Transverse colon (tissue), 4 donors: ENCODE measurements around the gene TNS3. TPM values are rescaled to one million over a fixed set of nuclear protein-coding genes. Genes with fewer than 3 reads are reported as not detected.

Experiments
- DNase-seq: peaks from one replicate; pipeline ENCODE4 v3.0.0-alpha.2; 2019
- H3K27ac ChIP-seq, 4 donors: fragments of 200-600 bp; sonication (generic); 2 replicates each; pipeline ENCODE4 v1.5.1; 2016 to 2018; ENCODE audit warnings: inconsistent platforms in 4 of 4
- H3K27me3 ChIP-seq: fragments of 200-600 bp; sonication (generic); 2 replicates; pipeline ENCODE4 v1.5.1; 2017; ENCODE audit warnings: inconsistent platforms
- H3K36me3 ChIP-seq, 4 donors: fragments of 200-600 bp; sonication (generic); 2 replicates each; pipeline ENCODE4 v1.5.1; 2017 to 2019; ENCODE audit warnings: inconsistent platforms in 4 of 4
- H3K4me1 ChIP-seq, 4 donors: fragments of 200-600 bp; sonication (generic); 2 replicates each; pipeline ENCODE4 v1.5.1; 2017 to 2020; ENCODE audit warnings: inconsistent platforms in 4 of 4
- H3K4me3 ChIP-seq, 4 donors: fragments of 200-600 bp; sonication (generic); 1 replicate in 1 of 4; 2 replicates in 3 of 4; pipeline versions ENCODE4 v1.5.1 to v1.6.1; 2017 to 2019; ENCODE audit warnings: inconsistent platforms in 4 of 4
- H3K9me3 ChIP-seq, 2 donors: fragments of 200-600 bp; sonication (generic); 2 replicates each; pipeline ENCODE4 v1.5.1; 2017 to 2019; ENCODE audit warnings: inconsistent platforms in 2 of 2
- CTCF ChIP-seq, 5 experiments: fragments of 200-600 bp in 3 of 5; fragments of 450-650 bp in 2 of 5; sonication (generic) in 3 of 5; IDR thresholded peaks; 1 replicate in 2 of 5; 2 replicates in 3 of 5; pipeline ENCODE4 v1.5.1; 2016 to 2017; ENCODE audit warnings: antibody characterized with exemption in 5 of 5, inconsistent platforms in 3 of 5, mild to moderate bottlenecking in 2 of 5, moderate library complexity in 1 of 5
- EP300 ChIP-seq: sonication (generic); formaldehyde crosslinking; IDR thresholded peaks from one replicate; pipeline ENCODE4 v1.6.1; 2017; ENCODE audit warnings: antibody characterized with exemption, low read depth
- POLR2A ChIP-seq: fragments of 450-650 bp; IDR thresholded peaks from one replicate; pipeline ENCODE4 v1.6.1; 2016; ENCODE audit warnings: antibody characterized with exemption, mild to moderate bottlenecking, moderate library complexity
- POLR2AphosphoS5 ChIP-seq, 3 donors: sonication (generic); formaldehyde crosslinking; IDR thresholded peaks; one replicate each; pipeline ENCODE4 v1.6.1; 2016; ENCODE audit warnings: antibody characterized with exemption in 3 of 3
- WGBS, 2 donors: methylation state at CpG; one replicate each; pipeline ENCODE4 v1.1.5; 2018; ENCODE audit warnings: low coverage in 1 of 2; 5-methylcytosine and 5-hydroxymethylcytosine counted together
- in situ Hi-C, 4 donors: fragments of 200-750 bp; cut with MboI; loops; one replicate each; pipeline versions ENCODE4 v1.15.0 to v1.15.1; 2017; ENCODE audit warnings: low sequenced_read_pairs in 3 of 4, low pct_ligation_motif_present in 1 of 4, low pct_unique_long_range_greater_than_20kb in 1 of 4
- intact Hi-C: fragments of 100-400 bp; cut with DNase I; formaldehyde crosslinking; loops from one replicate; pipeline ENCODE4 v1.15.1; 2023; ENCODE audit warnings: low total_unique reads
- total RNA-seq, 4 donors: library from RNA; depleted of rRNA; stranded (reverse); fragments of >200 nt; gene quantifications; one replicate each; pipeline ENCODE4 v1.1.0, GENCODE V29; 2016

TNS3 gene
- total RNA-seq, 4 donors from 2014 or later = 58.5 to 104 (median 72.7) TPM

DNA sequence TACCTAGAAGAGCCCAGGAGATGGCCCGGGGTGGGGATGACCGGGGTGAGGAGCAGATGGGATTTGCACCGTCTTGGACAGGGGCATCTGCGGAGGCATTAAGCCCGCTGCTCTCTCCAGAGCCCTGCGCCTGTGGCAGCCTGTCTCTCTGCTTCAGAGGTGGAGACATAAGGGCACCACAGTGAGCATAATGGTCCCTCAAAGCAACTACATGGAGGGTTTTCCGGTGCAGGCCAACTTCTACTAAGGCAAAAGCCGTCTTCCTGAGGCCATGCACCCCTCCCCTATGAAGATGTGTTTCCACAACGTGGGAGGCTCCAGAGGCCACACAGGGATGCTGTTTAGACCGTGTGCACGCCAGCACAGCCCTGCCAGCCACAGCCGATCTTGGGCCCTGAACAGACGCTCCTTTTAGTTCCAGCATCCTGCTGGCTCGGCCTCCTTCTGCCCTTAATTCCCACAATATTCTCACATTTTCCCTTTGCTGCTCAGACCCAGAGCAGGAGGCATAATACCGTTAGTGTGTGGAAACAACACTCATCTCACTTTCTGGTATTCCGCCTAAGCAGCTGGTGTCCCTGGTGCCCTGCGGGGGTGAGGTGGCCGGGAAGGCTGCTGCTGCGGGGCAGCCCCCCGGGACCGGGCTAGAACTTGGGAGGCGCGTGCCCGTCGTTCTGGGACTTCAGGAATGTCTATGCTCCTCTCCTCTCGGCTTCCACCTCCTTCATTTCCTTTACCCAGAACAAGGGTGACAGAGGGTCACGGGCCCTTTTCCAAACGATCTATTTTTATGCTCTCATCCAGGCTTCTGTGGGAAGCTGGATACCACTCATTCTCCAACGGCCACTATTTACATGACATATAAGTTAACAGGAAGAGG is 266.9 kb downstream of the TNS3 start:
- in situ Hi-C loops (no loop called here), intact Hi-C loops (no loop called here)
- no peaks in the 10 kb centered on the region for H3K9me3 ChIP-seq
- H3K27me3 ChIP-seq = no peaks in the 10 kb centered on the region
- peaks cover 0 to 6% (median 0%) of the 10 kb centered on the region in 4 donors for H3K36me3 ChIP-seq
- WGBS, 2 donors = 65% methylated on average over 29 of the region's 29 CpGs; no CpG with 5 or more reads in 1 of the 2 donors
- no peak for DNase-seq
- H3K4me3 ChIP-seq = no peak overlapping the region
- no peak for TF ChIP-seq POLR2A
- TF ChIP-seq POLR2AphosphoS5 (IDR thresholded peaks at IDR 0.05) = peak in 2 of 3 donors; percentile 18 to 23
- H3K4me1 ChIP-seq = peaks cover 0 to 10% (median 6%) of the 10 kb centered on the region in 4 donors
- H3K27ac ChIP-seq = peak overlapping the region; percentile 53 to 76 (median 68)

DNA sequence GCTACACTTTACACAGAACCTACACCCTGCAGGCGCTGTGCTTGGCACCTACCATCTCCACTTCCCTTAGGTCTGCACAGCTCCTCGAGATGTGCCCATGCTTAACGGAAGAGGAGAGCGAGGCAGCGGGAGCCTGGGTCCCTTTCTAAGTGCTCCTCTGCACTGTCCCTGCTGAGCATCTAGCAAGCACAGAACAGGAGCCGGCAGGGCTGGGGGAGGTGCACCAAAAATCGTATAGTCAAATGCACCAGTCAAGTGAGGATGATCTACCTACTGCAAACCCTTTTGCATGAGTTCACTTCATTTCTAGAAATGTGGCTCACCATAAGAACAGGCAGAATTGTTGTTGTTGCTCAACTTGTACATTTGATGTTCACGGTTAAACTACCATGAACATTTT is 267.7 kb downstream of the TNS3 start:
- TF ChIP-seq CTCF (IDR thresholded peaks at IDR 0.05) = no peak
- TF ChIP-seq POLR2A = no peak
- TF ChIP-seq EP300 = no peak
- no peak for TF ChIP-seq POLR2AphosphoS5 (IDR thresholded peaks at IDR 0.05)
- in situ Hi-C loops = no loop called here
- Histone ChIP-seq H3K36me3 (peaks cover 0 to 6% (median 0%) of the 10 kb centered on the region in 4 donors), H3K9me3 (no peaks in the 10 kb centered on the region), H3K27ac (peak overlapping the region; percentile 53 to 76 (median 68)), H3K4me3 (no peak overlapping the region), H3K4me1 (peaks cover 0 to 10% (median 6%) of the 10 kb centered on the region in 4 donors), H3K27me3 (no peaks in the 10 kb centered on the region)
- DNase-seq = no peak
- 80% methylated on average over 8 of the region's 8 CpGs; no CpG with 5 or more reads in 1 of the 2 donors for WGBS, 2 donors
- intact Hi-C loops = no loop called here

- intact Hi-C loops (no loop called here), in situ Hi-C loops (no loop called here)
- DNase-seq = no peak
- Histone ChIP-seq H3K36me3 (peaks cover 0 to 6% (median 0%) of the 10 kb centered on the region in 4 donors), H3K27me3 (no peaks in the 10 kb centered on the region), H3K4me3 (no peak overlapping the region), H3K27ac (peak overlapping the region in 1 of 4 donors; percentile 76), H3K4me1 (peaks cover 0 to 10% (median 6%) of the 10 kb centered on the region in 4 donors), H3K9me3 (no peaks in the 10 kb centered on the region)
- 59% methylated on average over 4 of the region's 4 CpGs; no CpG with 5 or more reads in 1 of the 2 donors for WGBS, 2 donors
- no peak for TF ChIP-seq POLR2AphosphoS5 (IDR thresholded peaks at IDR 0.05)
- no peak for TF ChIP-seq CTCF (IDR thresholded peaks at IDR 0.05)
- no peak for TF ChIP-seq EP300
- TF ChIP-seq POLR2A = no peak
These were observed 268.3 kb downstream of the TNS3 start for GRCh38 chr7:47313564-47313963.

GRCh38 chr7:47311891-47312290 is 270.0 kb downstream of the TNS3 start:
- Histone ChIP-seq H3K36me3 (peaks cover 0 to 6% (median 0%) of the 10 kb centered on the region in 4 donors), H3K27ac (no peak overlapping the region), H3K27me3 (no peaks in the 10 kb centered on the region), H3K9me3 (no peaks in the 10 kb centered on the region), H3K4me3 (no peak overlapping the region), H3K4me1 (peaks cover 0 to 10% (median 6%) of the 10 kb centered on the region in 4 donors)
- in situ Hi-C loops = no loop called here
- DNase-seq = no peak
- intact Hi-C loops = no loop called here
- TF ChIP-seq POLR2A (no peak), POLR2AphosphoS5 (IDR thresholded peaks at IDR 0.05) (no peak)
- WGBS, 2 donors = 75 to 88% methylated on average over 1 to 4 of the region's 4 CpGs

- H3K4me1 ChIP-seq = peaks cover 0 to 7% (median under 1%) of the 10 kb centered on the region in 4 donors
- DNase-seq = no peak
- 65 to 80% methylated on average over 1 to 2 of the region's 2 CpGs for WGBS, 2 donors
- H3K36me3 ChIP-seq = peaks cover 0 to 6% (median 0%) of the 10 kb centered on the region in 4 donors
- H3K4me3 ChIP-seq = no peak overlapping the region
- TF ChIP-seq POLR2AphosphoS5 (IDR thresholded peaks at IDR 0.05) (no peak), CTCF (IDR thresholded peaks at IDR 0.05) (no peak), POLR2A (no peak), EP300 (no peak)
- H3K9me3 ChIP-seq = no peaks in the 10 kb centered on the region
- H3K27ac ChIP-seq = no peak overlapping the region
- intact Hi-C loops = no loop called here
- H3K27me3 ChIP-seq = no peaks in the 10 kb centered on the region
- in situ Hi-C loops = no loop called here
These were observed 271.9 kb downstream of the TNS3 start for GRCh38 chr7:47310020-47310419.
